HG03432 (cell line): ENCODE measurements around the gene PDGFC.

Experiments
- ATAC-seq: cut with Tn5 transposase; IDR thresholded peaks from one replicate; pipeline ENCODE4 v1.9.1; 2021; ENCODE audit warnings: mild to moderate bottlenecking, moderate library complexity; ENCODE audit not compliant: unreplicated experiment

Gene PDGFC

DNA sequence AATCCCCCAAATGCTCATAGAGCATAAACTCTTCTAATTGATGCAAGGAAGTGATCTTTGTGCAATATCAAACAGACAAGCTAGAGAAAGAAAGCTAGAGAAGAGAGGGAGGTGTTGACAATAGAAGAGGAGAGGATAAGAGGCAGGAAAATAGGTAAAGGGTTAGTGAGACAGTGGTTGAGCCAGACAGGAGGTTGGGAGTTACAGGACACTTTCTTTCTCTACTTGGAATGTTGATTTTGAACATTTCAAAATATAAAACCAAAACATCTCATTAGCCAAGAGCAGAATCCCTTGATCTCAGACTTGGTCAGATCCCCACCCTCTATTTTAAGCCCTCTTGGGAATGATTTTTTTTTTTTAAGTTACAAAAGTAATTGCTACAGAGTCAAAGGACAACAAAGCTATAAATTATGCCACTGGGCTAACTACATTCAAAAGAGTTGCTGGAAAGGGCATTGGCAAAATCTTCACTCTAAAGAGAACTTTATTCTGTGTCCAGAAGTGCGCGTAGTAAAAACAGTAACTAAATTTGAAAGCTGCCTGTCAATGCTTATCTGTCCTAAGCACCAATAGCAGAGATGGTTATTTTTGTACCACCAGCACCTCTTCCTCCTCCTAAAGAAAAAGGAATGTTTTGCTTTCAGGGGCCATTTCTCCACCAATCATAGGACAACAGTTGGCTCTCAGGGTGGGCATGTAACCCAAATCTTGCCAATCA is 133.8 kb downstream of the PDGFC start:
- ATAC-seq: no peak

DNA sequence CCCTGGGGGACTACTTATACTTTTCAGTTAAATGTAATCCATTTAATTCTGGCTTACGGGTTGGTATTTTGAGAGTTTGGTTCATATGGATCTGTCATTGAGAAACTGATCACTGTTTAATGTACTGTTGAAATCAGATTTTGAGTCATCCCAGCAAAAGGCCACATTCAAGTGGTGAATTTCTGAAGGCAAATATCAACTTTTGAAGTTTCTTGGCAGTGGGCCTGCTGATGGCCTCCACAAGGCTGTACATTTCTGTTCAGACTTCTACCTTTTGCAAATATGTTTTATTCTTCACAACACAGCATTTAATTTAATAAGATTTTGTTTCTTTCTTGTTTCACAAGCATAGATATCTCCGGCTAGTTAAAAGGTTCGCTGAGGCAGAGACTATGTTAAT is 138.7 kb downstream of the PDGFC start:
- ATAC-seq: no peak

DNA sequence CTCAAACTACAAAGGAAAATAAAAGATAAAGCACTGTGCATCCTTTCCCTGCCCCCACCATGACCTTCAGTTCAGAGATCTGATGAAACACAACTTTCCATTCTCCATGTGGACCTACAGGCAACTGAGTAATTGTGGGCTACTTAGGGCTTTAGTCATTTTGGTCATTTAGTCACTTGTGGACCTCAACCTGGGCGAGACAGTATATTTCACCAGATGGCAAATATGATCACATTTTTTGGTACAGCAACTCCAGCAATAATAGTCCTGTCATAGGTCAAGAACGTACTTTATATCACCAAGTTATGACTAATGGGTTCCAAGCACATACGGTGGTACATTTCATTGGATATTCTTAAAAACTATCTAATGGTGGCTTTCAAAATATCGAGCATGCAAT is 141.2 kb downstream of the PDGFC start:
- no peak for ATAC-seq

DNA sequence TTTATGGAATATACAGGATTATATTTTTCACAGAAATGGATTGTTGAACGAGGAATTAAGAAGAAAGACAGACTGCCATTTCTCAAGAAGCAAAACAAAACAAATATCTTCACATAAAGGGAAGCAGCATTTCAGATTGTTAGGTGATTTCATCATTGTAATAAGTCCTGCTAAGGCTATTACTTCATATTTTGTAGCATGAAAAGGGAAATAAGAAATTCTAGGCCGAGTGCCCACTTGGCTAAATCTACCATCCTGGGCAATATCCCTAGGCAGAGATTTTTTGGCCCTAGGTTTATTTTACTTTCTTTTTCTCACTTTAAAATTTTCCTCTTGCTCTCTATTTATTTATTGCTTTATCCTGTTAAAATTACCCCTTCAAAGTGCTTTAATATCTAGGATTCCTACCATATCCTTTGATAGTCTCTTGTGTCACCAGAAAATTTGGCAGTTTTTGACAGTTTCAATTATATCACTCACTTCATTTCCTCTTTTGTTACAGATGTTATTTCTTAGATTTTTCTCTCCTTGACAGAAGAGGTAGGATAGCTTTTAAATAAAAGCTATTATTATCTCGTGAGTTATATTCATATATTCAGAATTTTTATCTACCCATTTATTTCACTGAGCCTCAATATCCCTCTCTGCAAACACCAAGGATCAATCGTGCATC is 142.3 kb downstream of the PDGFC start:
- ATAC-seq: no peak

DNA sequence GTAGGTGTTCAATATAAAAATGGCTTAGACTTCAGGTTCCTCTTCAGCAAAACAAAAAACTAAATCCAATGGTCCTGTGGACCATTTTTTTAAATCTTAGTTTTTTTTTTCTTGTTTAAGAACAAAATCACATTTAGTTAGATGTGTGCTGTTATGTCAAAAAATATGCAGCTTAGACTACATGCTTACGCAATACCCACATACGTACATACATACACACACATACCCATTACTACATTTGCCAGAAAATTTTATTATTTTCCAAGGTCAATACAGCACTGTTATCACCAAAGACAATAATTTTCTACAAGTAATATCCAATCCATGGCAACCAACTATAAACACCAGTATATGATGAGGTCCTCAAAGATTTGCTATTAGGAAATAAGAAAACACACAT is 144.1 kb downstream of the PDGFC start:
- no peak for ATAC-seq

DNA sequence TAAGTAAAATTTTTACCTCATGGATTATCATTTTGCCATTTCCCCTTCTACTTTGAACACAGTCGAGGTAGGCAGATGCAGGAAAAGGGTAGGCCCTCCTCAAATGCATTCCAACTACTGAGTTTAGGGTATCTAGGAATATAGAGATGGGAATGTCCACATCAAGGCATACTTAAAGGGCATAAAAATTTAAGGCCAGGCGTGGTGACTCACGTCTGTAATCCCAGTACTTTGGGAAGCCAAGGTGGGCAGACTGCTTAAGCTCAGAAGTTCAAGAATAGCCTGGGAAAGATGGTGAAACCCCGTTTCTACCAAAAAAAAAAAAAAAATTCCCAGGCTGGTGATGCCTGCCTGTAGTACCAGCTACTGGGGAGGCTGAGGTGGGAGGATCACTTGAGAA is 146.5 kb downstream of the PDGFC start:
- ATAC-seq: no peak

DNA sequence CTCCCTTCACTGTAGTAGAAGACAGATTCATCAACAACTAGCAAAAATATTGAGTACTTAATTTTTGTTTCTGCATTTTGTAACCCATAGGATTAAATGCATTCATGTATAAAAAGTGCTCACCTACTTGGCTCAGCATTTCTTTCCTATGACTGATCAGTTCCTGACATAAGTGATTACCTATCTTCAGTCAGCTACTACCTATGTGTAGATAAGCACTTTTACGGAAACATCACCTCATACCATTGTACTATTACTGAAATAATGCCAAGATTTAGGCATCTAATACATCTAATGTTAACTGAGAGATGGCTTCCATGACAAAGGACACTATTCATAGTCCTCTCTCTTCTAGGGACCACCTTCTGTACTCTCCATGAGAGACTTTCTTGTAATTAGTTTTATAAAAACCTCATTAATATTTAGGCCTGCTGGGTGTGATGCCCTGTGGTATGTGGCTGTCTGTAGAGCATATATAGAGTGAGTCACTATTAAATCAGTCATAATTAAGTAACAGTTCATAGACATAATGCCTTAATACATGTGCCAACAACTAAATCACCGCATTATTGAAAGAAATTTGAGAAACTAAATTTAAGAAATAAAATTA is 147.0 kb downstream of the PDGFC start:
- ATAC-seq: no peak

DNA sequence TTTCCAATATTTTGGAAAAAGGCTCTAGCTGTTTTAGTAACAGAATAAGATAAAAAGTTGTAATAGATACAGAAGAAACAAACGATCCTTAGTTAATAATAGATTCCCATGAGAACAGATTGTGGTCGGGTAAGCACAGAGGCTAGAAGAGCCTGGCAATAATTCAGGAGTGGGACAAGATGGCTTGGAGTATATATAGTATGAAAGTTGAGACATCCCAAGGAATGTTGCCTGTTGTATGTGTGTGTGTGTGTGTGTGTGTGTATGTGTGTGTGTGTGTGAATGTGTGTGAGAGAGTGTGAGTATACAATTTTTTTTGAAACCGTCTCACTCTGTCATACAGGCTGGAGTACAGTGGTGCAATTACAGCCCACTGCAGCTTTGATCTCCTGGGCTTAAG is 150.7 kb downstream of the PDGFC start:
- ATAC-seq: no peak

DNA sequence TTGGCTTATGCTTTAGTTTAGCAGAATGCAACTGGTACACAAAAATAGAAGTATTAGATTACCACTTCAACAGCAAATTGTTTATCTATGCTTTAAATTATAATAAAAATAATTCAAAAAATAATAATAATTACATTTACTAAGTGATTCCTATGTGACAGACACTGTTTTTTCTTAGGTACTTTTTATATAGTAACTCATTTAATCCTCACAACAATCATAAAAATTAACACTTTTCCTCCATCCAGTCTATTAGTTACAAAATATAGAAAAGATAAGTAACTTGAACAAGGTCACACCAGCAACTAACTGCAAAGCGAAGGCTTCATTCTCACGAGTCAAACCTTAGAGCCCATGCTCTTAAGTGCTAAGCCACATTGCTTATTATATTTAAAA is 155.2 kb downstream of the PDGFC start:
- no peak for ATAC-seq

DNA sequence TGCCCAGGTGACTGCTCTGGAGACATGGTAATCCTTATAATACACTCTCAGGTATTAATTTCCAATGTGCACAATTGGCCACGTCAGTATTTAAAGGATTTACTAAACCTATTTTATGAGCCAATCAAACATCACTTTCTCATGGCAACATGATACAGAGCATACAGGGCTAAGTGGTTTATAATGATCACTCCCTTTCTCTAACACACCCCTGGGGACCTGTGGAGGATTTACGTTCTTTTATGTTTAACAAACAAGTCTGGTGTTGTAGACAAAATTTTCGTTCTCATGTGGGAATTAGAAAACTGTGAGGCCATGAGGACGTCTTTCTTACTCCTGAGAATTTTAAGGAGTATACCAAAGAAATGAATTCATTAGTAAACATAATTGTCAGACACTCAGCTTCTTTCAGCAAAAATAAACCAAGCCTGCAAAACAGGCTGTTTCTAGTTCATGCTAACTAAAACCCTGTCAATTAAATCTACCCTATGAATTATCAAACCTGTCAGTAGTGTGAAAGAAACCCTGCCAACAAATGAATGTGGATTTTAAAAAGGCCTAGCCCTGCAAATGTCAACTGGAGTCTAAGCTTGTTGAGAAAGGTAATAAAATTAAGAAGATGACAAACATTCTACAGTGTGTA is 155.8 kb downstream of the PDGFC start:
- no peak for ATAC-seq

DNA sequence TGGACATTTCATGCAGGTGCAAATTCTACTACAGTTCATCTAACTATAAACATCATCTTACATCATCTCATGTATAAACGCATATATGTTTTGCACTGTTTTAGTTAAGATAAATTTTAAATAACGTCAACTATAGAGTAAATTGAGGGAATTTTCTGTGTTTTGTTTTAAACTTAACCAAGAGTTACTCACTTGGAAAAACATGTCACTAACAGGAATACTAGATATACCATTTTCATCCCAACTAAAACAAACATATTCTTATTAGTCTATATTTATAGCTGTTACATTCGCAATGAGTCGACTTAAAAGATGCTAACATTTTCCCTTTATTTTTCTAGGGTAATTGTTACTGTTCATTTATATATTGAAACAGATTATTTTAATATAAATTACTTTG is 159.6 kb downstream of the PDGFC start:
- no peak for ATAC-seq

DNA sequence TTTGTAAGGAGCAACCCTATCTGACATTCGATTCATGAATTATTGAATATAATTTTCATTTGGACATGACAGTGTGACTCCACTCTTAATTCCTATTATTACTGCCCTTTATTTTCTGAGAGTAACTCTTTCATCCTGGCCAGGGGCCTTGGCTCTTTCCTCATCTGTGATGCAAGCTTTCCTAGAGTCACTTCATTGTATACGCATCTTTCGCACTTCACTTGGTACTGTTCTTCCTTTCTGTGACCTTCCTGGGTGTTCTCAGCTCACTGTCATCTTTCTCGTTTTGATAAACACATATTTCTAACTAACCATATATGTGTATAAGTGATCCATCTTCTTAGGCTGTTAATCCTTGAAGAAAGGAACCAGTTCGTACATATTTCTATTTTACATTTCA is 160.3 kb downstream of the PDGFC start:
- no peak for ATAC-seq

DNA sequence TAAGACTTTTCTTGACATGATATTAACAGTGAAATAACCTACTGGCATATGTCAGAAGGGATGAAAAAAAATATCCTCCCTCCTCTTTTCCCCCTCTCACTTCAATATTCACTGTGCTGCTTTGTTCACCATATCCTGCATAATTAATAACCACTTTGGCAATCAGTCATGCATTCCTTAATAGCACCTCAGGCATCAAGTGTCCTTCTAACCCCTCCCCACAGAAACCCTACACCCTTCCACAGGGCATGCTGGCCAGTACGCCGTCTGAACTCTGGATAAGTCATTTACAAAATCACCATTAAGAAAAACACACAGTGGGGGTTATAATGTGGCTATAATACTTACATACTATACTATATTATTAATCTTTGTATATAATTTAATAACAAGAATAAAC is 165.9 kb downstream of the PDGFC start:
- ATAC-seq: no peak

DNA sequence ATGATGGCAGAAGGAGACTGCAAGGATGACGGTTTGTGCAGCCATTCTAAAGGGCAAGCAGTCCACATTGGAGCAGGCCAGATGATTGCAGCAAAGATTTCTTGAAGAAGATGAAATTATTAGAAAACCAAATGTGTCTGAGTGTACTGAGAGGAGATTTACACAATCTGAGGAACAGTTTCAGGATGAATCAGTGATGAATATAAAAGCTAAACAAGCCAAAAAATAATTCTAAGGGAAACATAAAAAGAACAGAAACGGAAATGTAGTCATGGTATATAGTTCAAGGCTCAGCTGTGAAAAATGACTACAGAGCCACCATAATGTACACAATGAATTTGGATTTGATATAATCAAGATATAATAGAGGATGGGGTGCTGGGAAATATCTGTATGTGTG is 168.5 kb downstream of the PDGFC start:
- peak; percentile 60 for ATAC-seq

DNA sequence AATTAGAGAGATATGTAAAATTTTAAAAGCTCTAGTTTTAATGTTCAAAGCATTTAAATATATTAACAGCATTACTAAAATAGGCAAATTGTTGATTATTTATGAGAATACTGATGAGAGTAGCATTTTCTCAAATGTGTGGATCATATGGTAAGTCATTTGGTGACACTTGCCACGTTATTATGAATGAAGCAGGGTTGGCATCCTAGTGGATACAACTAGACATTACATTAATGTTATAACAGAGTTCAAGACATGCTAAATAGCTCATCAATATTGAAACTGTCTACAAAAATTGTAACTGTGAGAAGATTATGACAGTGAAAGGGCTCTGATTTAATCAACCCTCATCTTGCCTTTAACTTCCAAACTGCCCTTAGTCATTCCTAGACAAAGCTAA is 171.1 kb downstream of the PDGFC start:
- peak; percentile 43 for ATAC-seq

DNA sequence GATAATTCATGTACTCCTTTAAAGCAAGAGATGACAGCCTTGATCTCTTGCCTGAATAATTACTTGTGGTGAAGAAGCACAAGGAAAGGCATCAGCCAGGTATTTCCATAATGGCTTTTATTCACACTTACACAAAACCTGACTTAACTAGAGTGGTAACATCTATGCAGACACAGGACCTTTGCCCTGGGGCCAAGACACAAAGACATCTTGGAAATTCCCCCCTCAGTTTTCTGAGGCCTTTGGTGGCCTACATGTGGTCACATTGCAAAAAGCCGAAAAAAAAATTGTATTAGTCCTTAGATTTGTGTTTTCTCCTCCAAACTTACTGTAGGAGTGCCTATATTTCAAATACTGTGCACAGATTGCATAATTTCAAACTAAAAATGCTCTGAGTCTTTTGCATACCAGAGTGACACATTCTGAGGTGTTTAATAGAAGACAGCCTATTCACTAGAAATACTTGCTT is 172.4 kb downstream of the PDGFC start:
- ATAC-seq: no peak

DNA sequence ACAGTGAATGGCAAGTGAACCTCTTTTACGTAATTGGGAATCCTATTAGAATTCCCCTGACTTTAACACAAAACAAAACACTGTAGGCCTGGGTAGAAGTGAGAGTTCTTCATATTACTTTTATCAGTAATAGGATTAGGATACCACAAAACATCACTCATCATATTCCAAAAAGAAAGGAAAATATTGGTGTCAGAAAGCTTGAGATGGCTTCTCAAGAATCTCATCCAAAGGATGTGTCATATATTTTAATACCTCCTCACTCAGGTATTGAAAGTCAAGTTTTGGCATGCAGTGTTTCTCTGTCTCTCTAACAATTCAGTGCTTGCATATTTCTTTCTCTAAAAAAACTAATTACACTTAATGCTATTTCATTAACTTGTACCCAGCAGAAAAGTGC is 173.2 kb downstream of the PDGFC start:
- no peak for ATAC-seq

DNA sequence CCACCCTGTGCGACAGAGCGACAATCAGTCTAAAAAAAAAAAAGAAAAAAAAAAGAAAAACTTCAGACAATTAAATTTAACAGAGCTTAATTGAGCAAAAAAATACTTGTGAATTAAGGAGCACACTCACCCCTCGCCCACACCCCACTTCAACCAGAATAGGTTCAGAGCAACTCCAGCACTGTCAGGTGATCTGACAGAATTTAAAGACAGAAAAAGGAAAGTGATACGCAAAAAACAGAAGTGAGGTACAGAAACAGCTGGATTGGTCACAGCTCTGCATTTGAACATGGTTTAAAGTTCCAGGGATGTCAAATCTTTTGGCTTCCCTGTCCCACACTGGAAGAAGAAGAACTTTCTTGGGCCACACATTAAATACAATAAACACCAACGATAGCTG is 174.4 kb downstream of the PDGFC start:
- no peak for ATAC-seq

DNA sequence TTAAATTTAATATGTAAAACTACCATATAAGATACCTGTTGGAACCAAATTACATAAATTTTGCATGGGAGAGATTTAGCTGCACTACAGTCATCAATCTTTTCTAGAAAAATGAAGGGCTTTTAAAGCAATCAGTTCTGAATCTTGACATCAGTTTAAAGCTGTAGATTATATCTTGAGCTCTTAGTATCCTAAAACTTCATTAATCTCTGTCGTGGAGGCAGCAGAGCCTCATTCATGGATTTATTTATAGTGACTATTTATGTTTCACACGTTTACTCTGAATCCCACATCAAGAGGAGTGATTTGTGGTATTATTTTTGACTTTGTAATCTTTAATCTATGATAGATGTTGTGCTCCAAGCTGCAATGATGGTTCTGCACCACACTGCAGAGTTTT is 175.9 kb downstream of the PDGFC start:
- no peak for ATAC-seq

DNA sequence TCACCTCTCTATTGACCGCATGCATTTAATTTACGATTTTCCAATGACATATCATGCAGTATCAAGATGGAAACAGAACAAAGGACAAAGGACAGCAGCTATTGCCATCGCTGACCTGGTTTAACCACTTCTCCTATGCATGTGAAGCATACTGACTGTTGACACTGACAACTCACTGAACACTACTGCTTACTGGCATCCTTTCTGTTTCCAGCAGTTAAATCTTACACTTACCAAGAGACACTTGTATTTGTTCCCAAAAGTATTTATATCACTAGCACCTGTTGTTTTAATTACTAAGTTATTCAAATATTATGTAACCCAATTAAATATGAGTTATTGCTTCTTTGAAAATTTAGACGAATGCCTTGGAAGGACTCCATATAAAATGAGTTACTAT is 176.7 kb downstream of the PDGFC start:
- ATAC-seq: no peak

DNA sequence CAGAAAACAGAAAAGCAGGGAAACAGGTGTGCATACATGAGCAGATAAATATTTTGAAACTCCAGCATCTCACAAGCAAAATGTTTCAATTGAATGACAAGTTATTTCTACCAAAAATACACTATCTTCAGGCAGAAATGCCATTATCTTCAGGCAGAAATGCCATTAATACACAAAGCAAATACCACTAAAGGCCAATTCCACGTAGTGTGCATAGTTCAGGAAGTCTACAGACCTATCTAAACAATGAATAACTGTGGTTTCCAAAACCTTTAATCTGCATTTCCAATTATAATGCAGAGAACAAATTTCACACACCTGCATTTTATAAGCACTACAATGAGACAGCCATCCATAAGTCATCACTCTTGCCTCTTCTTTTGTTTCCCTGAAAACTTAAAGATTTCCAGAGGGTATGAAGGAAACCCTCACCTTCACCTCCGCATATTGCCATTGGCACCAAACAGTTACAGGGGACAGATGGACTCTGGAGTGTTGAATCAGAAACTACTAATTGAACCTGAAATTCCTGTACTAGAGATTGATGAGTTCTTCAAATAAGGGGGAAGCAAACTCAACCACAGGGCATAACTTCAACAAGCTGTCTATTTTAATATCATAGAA is 179.0 kb downstream of the PDGFC start:
- no peak for ATAC-seq
